PC-3 (cell line): Measurements from ENCODE around the gene EXD3. TPM values are rescaled to one million over a fixed set of nuclear protein-coding genes. Genes with fewer than 3 reads are reported as not detected.

ENCODE experiments used
- ATAC-seq: fragments of 200-7000 bp; cut with Tn5 transposase; 2 replicates; pipeline ENCODE4 v1.9.1; 2020; ENCODE audit warnings: mild to moderate bottlenecking, moderate library complexity
- BruUV-seq: library from RNA; stranded (reverse); fragments of 400-500 nt; replicated peaks from 2 replicates; lab custom pipeline; 2021; lab: Mats Ljungman, UMichigan
- CTCF ChIA-PET: fragments of 300-600 bp; sonication (Branson Sonifier 250); formaldehyde crosslinking; loops from one replicate; lab custom pipeline; 2022; ENCODE audit warnings: antibody characterized with exemption; lab: Charles Lee
- POLR2A ChIA-PET: fragments of 300-600 bp; sonication (Branson Sonifier 250); formaldehyde crosslinking; loops from one replicate; lab custom pipeline; 2022; ENCODE audit warnings: antibody characterized with exemption; ENCODE audit not compliant: unreplicated experiment; lab: Charles Lee
- DNase-seq: peaks from one replicate; pipeline ENCODE4 v3.0.0-alpha.2; 2015
- H2AFZ ChIP-seq: fragments of 300-600 bp; sonication (generic); 2 replicates; pipeline ENCODE4 v1.6.0; 2016; ENCODE audit warnings: antibody characterized with exemption, low read length
- H3F3A ChIP-seq: fragments of 300-600 bp; sonication (generic); one replicate; pipeline ENCODE4 v1.6.0; 2017; ENCODE audit warnings: antibody characterized with exemption, low read length, control low read depth, mild to moderate bottlenecking; ENCODE audit not compliant: unreplicated experiment
- H3K27ac ChIP-seq: fragments of 300-600 bp; sonication (generic); 2 replicates; pipeline ENCODE4 v1.5.1; 2016; ENCODE audit warnings: mild to moderate bottlenecking, low read length
- H3K27me3 ChIP-seq: fragments of 300-600 bp; sonication (generic); 2 replicates; pipeline ENCODE4 v1.6.1; 2016; ENCODE audit warnings: low read length, mixed read lengths
- H3K36me3 ChIP-seq: fragments of 300-600 bp; sonication (generic); 2 replicates; pipeline ENCODE4 v1.6.1; 2016; ENCODE audit warnings: low read depth, mixed run types, low read length, mixed read lengths
- H3K4me1 ChIP-seq: fragments of 300-600 bp; sonication (generic); 2 replicates; pipeline ENCODE4 v1.5.1; 2016; ENCODE audit warnings: low read length; ENCODE audit not compliant: insufficient read depth
- H3K4me2 ChIP-seq: fragments of 300-600 bp; sonication (generic); 2 replicates; pipeline ENCODE4 v1.6.0; 2016; ENCODE audit warnings: low read length
- H3K4me3 ChIP-seq: fragments of 300-600 bp; sonication (generic); 2 replicates; pipeline ENCODE4 v1.5.1; 2016; ENCODE audit warnings: mild to moderate bottlenecking, low read length, mixed read lengths
- H3K79me2 ChIP-seq: fragments of 300-600 bp; sonication (generic); 2 replicates; pipeline ENCODE4 v1.6.1; 2017; ENCODE audit warnings: low read length, mixed read lengths
- H3K9ac ChIP-seq: fragments of 300-600 bp; sonication (generic); 2 replicates; pipeline ENCODE4 v1.6.0; 2016; ENCODE audit warnings: mild to moderate bottlenecking, low read length
- H3K9me2 ChIP-seq: fragments of 300-600 bp; sonication (generic); replicated peaks from 2 replicates; pipeline ENCODE4 v1.6.1; 2016; ENCODE audit warnings: mixed run types, low read length, mixed read lengths
- H3K9me3 ChIP-seq: fragments of 300-600 bp; sonication (generic); 2 replicates; pipeline ENCODE4 v1.6.1; 2016; ENCODE audit warnings: low read length, mixed read lengths
- H4K20me1 ChIP-seq: fragments of 300-600 bp; sonication (generic); 2 replicates; pipeline ENCODE4 v1.6.1; 2016; ENCODE audit warnings: low read length, mixed read lengths
- CTCF ChIP-seq: fragments of 300-600 bp; sonication (generic); conservative IDR thresholded peaks from 2 replicates; pipeline ENCODE4 v1.5.1; 2017; ENCODE audit warnings: antibody characterized with exemption, low read depth, mild to moderate bottlenecking, low read length
- EZH2 ChIP-seq: fragments of 300-600 bp; sonication (generic); IDR thresholded peaks from one replicate; pipeline ENCODE4 v1.6.1; 2017; ENCODE audit warnings: antibody characterized with exemption, mild to moderate bottlenecking, low read length; ENCODE audit not compliant: unreplicated experiment
- EZH2phosphoT487 ChIP-seq: fragments of 300-600 bp; sonication (generic); IDR thresholded peaks from 2 replicates; pipeline ENCODE4 v1.6.1; 2018; ENCODE audit warnings: mild to moderate bottlenecking, antibody characterized with exemption, low read length, borderline replicate concordance
- intact Hi-C: fragments of 100-400 bp; cut with micrococcal nuclease; formaldehyde crosslinking; loops from 2 replicates; pipeline ENCODE4 v1.9.0; 2023
- total RNA-seq: library from RNA; depleted of rRNA; stranded (reverse); fragments of >200 nt; gene quantifications from 2 replicates; pipeline ENCODE4 v1.2.3, GENCODE V29; 2014

The EXD3 gene
- total RNA-seq, 1 experiment from 2014 or later = 1.9 TPM

GRCh38 chr9:137459152-137459600 lies 36.2 kb upstream of the EXD3 start, which contains the start of gene NSMF:
Gene NSMF (minus strand): TSS chr9:137459334. CDS start chr9:137459102, 232 bp downstream.
- H3K4me2 ChIP-seq = peak within 1 kb of the TSS; percentile 92
- H3K27ac ChIP-seq = peak within 1 kb of the TSS; percentile 26; the same call in 1 of the 2 replicates
- H3K36me3 ChIP-seq = no peaks in the 10 kb centered on the region
- H3K27me3 ChIP-seq = no peaks in the 10 kb centered on the region
- H3K9me2 ChIP-seq = no peaks in the 10 kb centered on the region
- H3K4me1 ChIP-seq = peaks cover 4% of the 10 kb centered on the region; the same call in 1 of the 2 replicates
- no TSS peak for BruUV-seq
- TF ChIP-seq EZH2 (no peak), CTCF (no peak), EZH2phosphoT487 (no peak)
- DNase-seq = peak; percentile 91
- ChIA-PET CTCF (interaction anchor here (0.5 to 1.0 kb wide), 2 partner anchors 23 to 481 kb away, joined by 3 to 5 read pairs; no protein-coding TSS in a partner anchor), POLR2A (no interaction called here)
- intact Hi-C loops = loop anchor here (2.0 kb wide), 1 partner anchor 24 kb away; no protein-coding TSS in a partner anchor
- H4K20me1 ChIP-seq = no peaks in the 10 kb centered on the region
- peak; percentile 90 for ATAC-seq
- H3K9me3 ChIP-seq = no peaks in the 10 kb centered on the region
- H3K9ac ChIP-seq = peak within 1 kb of the TSS; percentile 76
- peak within 1 kb of the TSS; percentile 82 for H3K4me3 ChIP-seq
- H2AFZ ChIP-seq = peak within 1 kb of the TSS; percentile 91
- no peaks in the 10 kb centered on the region for H3F3A ChIP-seq
- peaks cover 13% of the 10 kb centered on the region; the same call in 1 of the 2 replicates for H3K79me2 ChIP-seq

DNA sequence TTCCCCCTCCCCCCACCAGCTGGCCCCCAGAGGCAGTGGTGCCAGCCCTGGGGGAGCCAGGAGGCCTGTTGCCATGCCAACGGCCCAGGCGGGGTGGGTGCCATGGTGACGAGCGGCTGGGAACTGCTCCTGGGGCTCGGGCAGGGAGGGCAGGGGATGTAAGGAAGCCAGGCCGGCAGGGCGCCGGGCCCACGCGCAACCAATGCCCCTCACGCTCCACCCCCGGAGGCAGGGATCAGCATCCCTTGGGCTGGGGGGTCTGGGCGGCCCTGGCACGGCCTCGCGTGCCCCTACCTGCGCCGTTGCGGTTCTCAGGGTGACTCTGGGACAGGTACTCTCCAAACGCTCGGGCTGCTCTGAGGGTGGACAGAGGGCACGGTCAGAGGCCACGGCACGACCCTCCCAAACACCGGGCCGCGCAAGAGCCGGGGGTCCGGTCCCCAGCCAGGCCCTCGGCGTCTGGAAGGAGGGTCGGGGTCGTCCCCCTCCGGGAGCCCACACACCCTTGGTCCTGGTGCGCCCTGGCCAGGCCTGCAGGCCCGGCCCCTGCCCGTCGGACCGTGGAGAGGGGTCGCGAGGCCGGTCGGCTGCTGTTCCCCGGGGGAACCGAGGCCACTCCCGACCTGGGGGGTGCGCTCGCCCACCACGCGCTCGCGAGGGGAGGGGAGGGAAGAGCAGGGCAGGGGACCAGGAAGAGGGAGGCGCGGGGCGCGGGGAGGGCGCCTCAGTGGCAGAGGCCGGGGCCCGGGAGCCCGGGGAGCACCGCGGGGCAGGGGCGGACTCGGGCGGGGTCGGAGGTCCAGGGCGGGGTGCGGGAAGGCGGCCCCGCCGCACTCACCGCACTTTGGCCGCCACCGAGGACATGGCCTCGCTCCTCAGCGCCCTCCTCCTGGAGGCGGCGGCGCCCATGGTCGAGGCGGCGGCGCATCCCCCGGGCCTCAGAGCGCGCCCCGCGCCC lies 35.5 kb upstream of the EXD3 start:
- no peaks in the 10 kb centered on the region for H3K27me3 ChIP-seq
- ChIA-PET CTCF (no interaction called here), POLR2A (no interaction called here)
- TF ChIP-seq EZH2 = no peak
- TF ChIP-seq EZH2phosphoT487 = no peak
- TF ChIP-seq CTCF = no peak
- H3F3A ChIP-seq = no peaks in the 10 kb centered on the region
- H3K4me1 ChIP-seq = peaks cover 4% of the 10 kb centered on the region; the same call in 1 of the 2 replicates
- ATAC-seq (peak; percentile 39), DNase-seq (no peak)
- H2AFZ ChIP-seq = no peak overlapping the region
- H3K27ac ChIP-seq = no peak overlapping the region
- peak overlapping the region; percentile 76 for H3K9ac ChIP-seq
- H3K79me2 ChIP-seq = peaks cover 13% of the 10 kb centered on the region; the same call in 1 of the 2 replicates
- H4K20me1 ChIP-seq = no peaks in the 10 kb centered on the region
- intact Hi-C loops = loop anchor here (2.0 kb wide), 1 partner anchor 24 kb away; no protein-coding TSS in a partner anchor
- no peaks in the 10 kb centered on the region for H3K36me3 ChIP-seq
- no peaks in the 10 kb centered on the region for H3K9me3 ChIP-seq
- peak overlapping the region; percentile 92 for H3K4me2 ChIP-seq
- BruUV-seq = no TSS peak
- H3K9me2 ChIP-seq = no peaks in the 10 kb centered on the region
- peak overlapping the region; percentile 82 for H3K4me3 ChIP-seq
